Choroid plexus epithelial cell (primary cell): ENCODE data around the gene NKAIN2.

Experiments used
- DNase-seq: peaks from one replicate; pipeline ENCODE4 v3.0.0-alpha.2; 2010; ENCODE audit warnings: low read depth
- H3K4me3 ChIP-seq: 2 replicates; pipeline ENCODE4 v1.5.1; 2011; ENCODE audit warnings: low read depth, mild to moderate bottlenecking, control low read depth, low read length, moderate library complexity
- TF ChIP-seq, protein P1 (sequence below): conservative IDR thresholded peaks from 2 replicates; pipeline ENCODE4 v1.5.1; 2011; ENCODE audit warnings: low read depth, mild to moderate bottlenecking, control low read depth, inconsistent platforms, low read length, moderate library complexity

NKAIN2 gene

DNA sequence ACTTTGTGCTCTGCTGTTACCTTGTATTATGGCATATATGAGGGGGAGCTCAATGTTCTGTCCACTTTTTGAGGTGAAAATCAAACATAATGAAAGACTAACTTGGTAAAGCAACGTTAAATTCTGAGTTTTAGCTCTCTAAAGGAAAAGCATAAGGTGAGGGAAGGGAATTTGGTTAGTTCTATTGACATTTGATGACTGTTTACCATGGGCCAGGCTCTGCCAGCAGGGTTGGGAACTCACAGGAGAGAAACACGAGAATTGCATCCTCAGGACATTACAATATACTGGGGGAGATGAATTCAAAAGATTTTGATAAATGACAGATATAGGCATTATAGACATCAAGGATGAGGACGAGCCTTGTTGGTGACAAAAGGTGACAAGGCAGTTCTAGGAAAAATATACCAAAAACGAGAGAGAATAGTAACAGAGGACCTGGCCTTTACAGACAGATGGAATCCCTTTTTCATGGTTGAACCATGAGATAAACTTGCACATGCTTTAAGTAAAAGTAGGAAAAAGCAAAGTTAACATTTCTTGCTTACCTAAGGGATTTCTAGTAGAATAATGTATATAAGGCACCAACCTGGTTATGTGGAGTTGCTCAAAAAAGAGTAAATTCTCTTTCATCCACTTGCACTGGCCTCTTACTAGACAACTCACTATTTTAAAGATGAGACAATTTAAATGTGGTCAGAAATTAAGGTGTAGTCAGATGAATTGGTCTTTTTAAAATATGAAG is 191.4 kb downstream of the NKAIN2 start:
- TF ChIP-seq, protein P1, sequence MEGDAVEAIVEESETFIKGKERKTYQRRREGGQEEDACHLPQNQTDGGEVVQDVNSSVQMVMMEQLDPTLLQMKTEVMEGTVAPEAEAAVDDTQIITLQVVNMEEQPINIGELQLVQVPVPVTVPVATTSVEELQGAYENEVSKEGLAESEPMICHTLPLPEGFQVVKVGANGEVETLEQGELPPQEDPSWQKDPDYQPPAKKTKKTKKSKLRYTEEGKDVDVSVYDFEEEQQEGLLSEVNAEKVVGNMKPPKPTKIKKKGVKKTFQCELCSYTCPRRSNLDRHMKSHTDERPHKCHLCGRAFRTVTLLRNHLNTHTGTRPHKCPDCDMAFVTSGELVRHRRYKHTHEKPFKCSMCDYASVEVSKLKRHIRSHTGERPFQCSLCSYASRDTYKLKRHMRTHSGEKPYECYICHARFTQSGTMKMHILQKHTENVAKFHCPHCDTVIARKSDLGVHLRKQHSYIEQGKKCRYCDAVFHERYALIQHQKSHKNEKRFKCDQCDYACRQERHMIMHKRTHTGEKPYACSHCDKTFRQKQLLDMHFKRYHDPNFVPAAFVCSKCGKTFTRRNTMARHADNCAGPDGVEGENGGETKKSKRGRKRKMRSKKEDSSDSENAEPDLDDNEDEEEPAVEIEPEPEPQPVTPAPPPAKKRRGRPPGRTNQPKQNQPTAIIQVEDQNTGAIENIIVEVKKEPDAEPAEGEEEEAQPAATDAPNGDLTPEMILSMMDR = no peak
- H3K4me3 ChIP-seq = no peak overlapping the region
- no peak for DNase-seq

DNA sequence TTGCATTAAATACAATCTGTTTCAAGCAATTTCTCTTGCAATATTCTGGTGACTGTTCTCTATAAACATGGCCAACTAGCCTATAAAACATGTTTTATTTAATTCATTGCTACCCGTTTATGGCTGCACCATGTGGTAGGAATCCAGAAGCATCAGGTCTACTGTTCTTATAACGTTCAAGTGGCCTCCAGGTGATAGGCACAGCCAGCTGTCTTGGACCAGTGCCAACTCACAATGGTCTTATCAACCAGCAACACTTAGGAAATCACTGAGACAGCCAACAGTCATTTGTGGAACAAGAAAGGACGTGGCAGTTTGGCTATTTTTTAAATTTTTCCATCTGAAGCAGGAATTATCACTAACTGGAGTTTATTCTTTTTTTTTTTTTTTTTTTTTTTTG is 193.6 kb downstream of the NKAIN2 start:
- TF ChIP-seq, protein P1 = no peak
- no peak for DNase-seq
- H3K4me3 ChIP-seq = no peak overlapping the region

DNA sequence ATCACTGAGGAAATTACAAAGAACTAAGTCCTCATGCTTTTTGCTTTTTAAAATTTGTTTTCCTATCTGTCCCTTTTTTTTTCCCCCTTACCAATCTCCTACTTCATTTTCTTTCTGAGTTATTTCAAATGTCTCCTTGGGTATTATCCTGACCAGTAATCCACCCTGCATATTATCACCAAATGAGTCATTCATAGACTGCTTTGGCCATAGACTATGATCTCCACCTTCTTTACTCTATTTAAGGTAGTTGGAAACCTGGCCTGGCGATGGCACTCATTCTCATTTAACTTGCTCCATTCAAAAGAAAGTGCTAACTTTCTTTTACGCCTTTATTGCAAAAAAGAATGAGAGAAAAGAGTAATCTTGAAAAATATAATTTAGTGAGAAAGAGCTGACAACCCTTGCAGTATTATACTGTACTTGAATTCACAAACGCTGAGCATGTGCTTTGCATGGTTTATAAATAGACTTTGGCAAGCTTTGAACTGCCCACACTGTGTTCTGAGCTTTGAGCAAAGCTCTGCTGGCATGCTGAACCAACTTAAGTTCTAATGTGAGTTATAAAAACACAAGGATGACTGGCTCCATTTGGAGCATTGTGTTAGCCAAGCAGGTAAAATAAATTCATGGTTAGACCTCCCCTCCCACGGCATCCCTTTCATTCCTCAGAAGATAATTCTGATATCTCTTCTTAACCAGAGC is 198.9 kb downstream of the NKAIN2 start:
- peak; percentile 44 for DNase-seq
- TF ChIP-seq, protein P1 = no peak
- H3K4me3 ChIP-seq = no peak overlapping the region

DNA sequence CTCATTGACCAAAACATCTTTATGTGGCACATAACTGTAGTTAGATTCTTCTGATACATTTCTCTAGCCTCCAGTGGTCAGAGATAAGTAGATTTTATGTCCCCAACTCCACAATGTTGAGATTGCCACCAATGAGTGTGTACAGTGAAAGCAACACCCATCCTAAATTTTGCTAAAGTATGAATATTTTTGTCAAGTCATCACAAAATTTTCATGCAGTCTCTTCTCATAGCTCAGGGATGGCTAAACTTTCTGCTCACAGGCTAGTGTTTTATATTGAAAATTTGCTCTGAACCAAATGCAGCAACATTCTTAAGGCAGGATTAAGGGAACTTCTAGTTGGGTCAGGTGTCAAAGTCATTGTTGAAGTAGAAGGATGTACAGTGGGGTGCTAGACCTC is 203.6 kb downstream of the NKAIN2 start:
- TF ChIP-seq, protein P1 = no peak
- no peak for DNase-seq
- no peak overlapping the region for H3K4me3 ChIP-seq

DNA sequence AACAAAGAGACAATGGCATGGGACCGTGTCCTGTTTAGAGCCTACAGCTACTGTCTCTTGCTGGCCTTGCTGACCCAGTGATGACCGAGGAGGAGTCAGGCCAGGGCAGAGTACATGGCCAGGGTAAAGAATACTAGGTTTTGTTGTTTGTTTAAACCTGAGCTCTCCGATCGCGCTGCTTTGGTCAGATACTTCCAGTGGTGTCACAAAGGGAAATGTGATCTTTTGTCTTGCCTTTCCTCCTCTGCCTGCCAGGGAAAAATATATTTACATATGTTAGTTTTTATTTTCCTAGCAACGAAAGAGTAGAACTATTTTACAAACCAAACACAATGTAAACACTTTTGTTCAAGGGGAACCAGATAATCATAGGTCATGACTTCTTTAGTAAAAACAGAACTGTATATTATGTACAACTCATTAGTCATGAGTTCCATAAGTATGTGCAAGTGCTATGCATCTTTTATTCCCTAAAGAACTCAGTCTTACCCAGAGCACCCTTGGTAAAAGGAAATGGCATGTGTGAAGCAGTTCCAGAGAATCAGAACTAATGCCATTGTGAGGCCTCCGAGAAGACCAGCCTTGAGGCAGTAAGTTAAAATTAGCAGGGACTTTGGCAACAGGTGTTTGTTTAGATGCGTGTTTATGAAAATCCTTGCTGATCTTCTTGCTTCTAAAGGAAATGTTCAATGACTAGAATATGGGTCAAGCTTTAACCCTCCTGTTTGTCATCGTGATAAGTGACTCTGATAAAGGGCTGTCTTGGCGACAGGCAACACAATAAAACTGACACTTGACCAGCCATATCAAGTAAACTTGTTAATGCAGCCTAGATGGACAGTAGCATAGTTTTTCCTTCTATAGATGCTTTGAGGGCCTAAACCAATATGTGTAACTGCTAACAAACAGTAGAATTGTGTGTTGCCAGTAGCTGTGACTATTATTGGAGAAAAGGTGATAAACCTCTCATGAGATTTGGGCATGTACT is 204.6 kb downstream of the NKAIN2 start:
- DNase-seq = peak; percentile 22
- TF ChIP-seq, protein P1 = no peak
- H3K4me3 ChIP-seq = no peak overlapping the region

DNA sequence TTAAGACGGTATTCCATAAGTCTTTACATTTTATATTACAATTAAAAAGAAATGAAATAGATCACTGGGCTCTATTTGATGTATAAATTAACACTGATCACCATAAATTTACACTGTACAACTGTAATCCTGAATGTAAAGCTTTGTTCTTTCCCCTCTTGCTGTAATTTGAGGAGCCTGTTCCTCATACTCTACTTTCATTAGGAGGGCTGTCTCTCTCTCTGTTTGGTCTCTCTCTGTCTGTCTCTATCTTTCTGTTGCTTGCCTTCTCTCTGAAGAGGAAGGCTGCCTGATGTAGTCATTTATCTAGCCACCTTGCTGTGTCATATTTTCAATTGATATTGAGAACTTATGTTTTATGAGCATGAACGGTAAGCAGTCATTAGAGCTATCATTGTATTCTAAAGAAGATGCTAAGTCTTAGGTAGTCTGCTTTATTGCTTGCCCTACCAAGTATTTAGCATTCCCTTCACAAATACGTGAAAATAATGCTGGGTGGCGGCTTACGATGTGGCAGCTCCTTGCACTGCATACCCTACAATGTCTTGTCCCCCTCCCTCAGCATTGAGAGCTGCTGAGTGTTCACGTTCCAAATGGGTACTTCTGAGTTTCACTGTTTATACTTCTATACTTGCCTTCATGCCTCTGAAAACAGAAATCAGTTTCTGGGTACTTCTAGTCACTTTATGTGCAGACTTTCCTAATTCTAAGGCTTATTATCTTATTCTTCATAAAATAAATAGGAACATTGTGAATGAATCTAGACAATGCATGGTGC is 205.5 kb downstream of the NKAIN2 start:
- DNase-seq = no peak
- TF ChIP-seq, protein P1 = no peak
- no peak overlapping the region for H3K4me3 ChIP-seq
